Smooth muscle cell (in vitro differentiated cells): ENCODE data around the gene SHOX. TPM values are rescaled to one million over a fixed set of nuclear protein-coding genes. Genes with fewer than 3 reads are reported as not detected.
"Not testable (repeated sequence)": the region's sequence is repeated elsewhere in the genome, so short reads cannot be mapped to it uniquely, and the experiment has no call there.

Experiments used
- DNase-seq: peaks from one replicate; lab custom pipeline; 2025; ENCODE audit not compliant: unreplicated experiment; lab: John Stamatoyannopoulos, UW
- H2AFZ ChIP-seq: fragments of 200-600 bp; sonication (generic); 2 replicates; pipeline ENCODE4 v1.6.0; 2016; ENCODE audit warnings: antibody characterized with exemption, low read depth, mild to moderate bottlenecking
- H3F3A ChIP-seq: fragments of 200-600 bp; sonication (generic); 2 replicates; pipeline ENCODE4 v1.6.0; 2017; ENCODE audit warnings: antibody characterized with exemption, low read depth
- H3K27ac ChIP-seq: fragments of 200-600 bp; sonication (generic); 2 replicates; pipeline ENCODE4 v1.5.1; 2016; ENCODE audit warnings: low read depth, mild to moderate bottlenecking
- H3K27me3 ChIP-seq: fragments of 200-600 bp; sonication (generic); 2 replicates; pipeline ENCODE4 v1.6.1; 2016; ENCODE audit warnings: low read depth, mild to moderate bottlenecking
- H3K36me3 ChIP-seq: fragments of 200-600 bp; sonication (generic); 2 replicates; pipeline ENCODE4 v1.5.1; 2016; ENCODE audit warnings: low read depth
- H3K4me1 ChIP-seq: fragments of 200-600 bp; sonication (generic); 2 replicates; pipeline ENCODE4 v1.5.1; 2016; ENCODE audit warnings: low read depth
- H3K4me2 ChIP-seq: fragments of 200-600 bp; sonication (generic); 2 replicates; pipeline ENCODE4 v1.6.0; 2016; ENCODE audit warnings: mild to moderate bottlenecking
- H3K4me3 ChIP-seq: fragments of 200-600 bp; sonication (generic); 2 replicates; pipeline ENCODE4 v1.5.1; 2016; ENCODE audit warnings: mild to moderate bottlenecking
- H3K79me2 ChIP-seq: fragments of 200-600 bp; sonication (generic); 2 replicates; pipeline ENCODE4 v1.6.0; 2016; ENCODE audit warnings: low read depth, mild to moderate bottlenecking
- H3K9ac ChIP-seq: fragments of 200-600 bp; sonication (generic); 2 replicates; pipeline ENCODE4 v1.6.0; 2016; ENCODE audit warnings: low read depth
- H3K9me3 ChIP-seq: fragments of 200-600 bp; sonication (generic); replicated peaks from 2 replicates; pipeline ENCODE4 v1.5.1; 2016; ENCODE audit warnings: low read depth
- H4K20me1 ChIP-seq: fragments of 200-600 bp; sonication (generic); 2 replicates; pipeline ENCODE4 v1.6.0; 2016; ENCODE audit warnings: low read depth
- CTCF ChIP-seq: fragments of 200-600 bp; sonication (generic); IDR thresholded peaks from 2 replicates; pipeline ENCODE4 v1.5.1; 2017; ENCODE audit warnings: borderline replicate concordance, mild to moderate bottlenecking, antibody characterized with exemption; ENCODE audit not compliant: insufficient read depth, poor library complexity, severe bottlenecking
- WGBS: methylation state at CpG from one replicate; pipeline ENCODE4 v1.1.7; 2016; ENCODE audit warnings: low lambda C conversion rate; 5-methylcytosine and 5-hydroxymethylcytosine counted together
- polyA plus RNA-seq: library from polyadenylated mRNA; unstranded; fragments of >200 nt; fragmentation: Nextera tagmentation; extraction: Ambion mirVana; gene quantifications from 2 replicates; pipeline ENCODE4 v1.2.1, GENCODE V29; 2016
- total RNA-seq: library from RNA; depleted of rRNA; stranded (reverse); fragments of >200 nt; gene quantifications from 2 replicates; pipeline ENCODE4 v1.2.3, GENCODE V29; 2014

SHOX gene
- total and polyA plus RNA-seq, 2 experiments from 2014 or later: not detected

- DNase-seq: no peak
- no peaks in the 10 kb centered on the region for H3K36me3 ChIP-seq
- 85% methylated on average over 15 of the region's 15 CpGs for WGBS
- H4K20me1 ChIP-seq: no peaks in the 10 kb centered on the region
- no peak overlapping the region for H2AFZ ChIP-seq
- no peak for TF ChIP-seq CTCF
- H3K9ac ChIP-seq: no peak overlapping the region
- H3F3A ChIP-seq: no peaks in the 10 kb centered on the region
- no peak overlapping the region for H3K4me2 ChIP-seq
- no peaks in the 10 kb centered on the region for H3K4me1 ChIP-seq
- no peak overlapping the region for H3K27ac ChIP-seq
- H3K79me2 ChIP-seq: no peaks in the 10 kb centered on the region
- H3K27me3 ChIP-seq: peaks cover 15% of the 10 kb centered on the region
- H3K4me3 ChIP-seq: no peak overlapping the region
- H3K9me3 ChIP-seq: no peaks in the 10 kb centered on the region
Observed at GRCh38 chrX:650324-650723, 19.7 kb downstream of the SHOX start.

- Histone ChIP-seq H3K4me1 (no peaks in the 10 kb centered on the region), H2AFZ (no peak overlapping the region), H3K27ac (no peak overlapping the region), H3K4me2 (no peak overlapping the region), H3K9ac (no peak overlapping the region), H4K20me1 (no peaks in the 10 kb centered on the region), H3K27me3 (peaks cover 11% of the 10 kb centered on the region), H3K79me2 (no peaks in the 10 kb centered on the region), H3K36me3 (no peaks in the 10 kb centered on the region), H3K9me3 (no peaks in the 10 kb centered on the region), H3F3A (no peaks in the 10 kb centered on the region), H3K4me3 (no peak overlapping the region)
- TF ChIP-seq CTCF: no peak
- 92% methylated on average over 13 of the region's 13 CpGs for WGBS
- DNase-seq: no peak
Observed at GRCh38 chrX:650811-651210, 20.2 kb downstream of the SHOX start.

- not testable (repeated sequence) for H3K36me3 ChIP-seq, H3K4me1 ChIP-seq, H3K27me3 ChIP-seq, H4K20me1 ChIP-seq, H3K9me3 ChIP-seq, H3K27ac ChIP-seq, H3K4me2 ChIP-seq, H2AFZ ChIP-seq, H3F3A ChIP-seq, DNase-seq, H3K9ac ChIP-seq, H3K4me3 ChIP-seq, H3K79me2 ChIP-seq
- WGBS: 94% methylated on average over 25 of the region's 25 CpGs
Observed at GRCh38 chrX:651922-652321, 21.3 kb downstream of the SHOX start.

GRCh38 chrX:652341-652741 is 21.8 kb downstream of the SHOX start:
- no peaks in the 10 kb centered on the region for H3F3A ChIP-seq
- no peak for DNase-seq
- no peak overlapping the region for H2AFZ ChIP-seq
- WGBS: 87% methylated on average over 11 of the region's 11 CpGs
- no peak overlapping the region for H3K4me3 ChIP-seq
- H3K27me3 ChIP-seq: no peaks in the 10 kb centered on the region
- no peaks in the 10 kb centered on the region for H3K9me3 ChIP-seq
- H4K20me1 ChIP-seq: no peaks in the 10 kb centered on the region
- H3K79me2 ChIP-seq: no peaks in the 10 kb centered on the region
- H3K27ac ChIP-seq: no peak overlapping the region
- no peak for TF ChIP-seq CTCF
- H3K9ac ChIP-seq: no peak overlapping the region
- no peaks in the 10 kb centered on the region for H3K4me1 ChIP-seq
- no peaks in the 10 kb centered on the region for H3K36me3 ChIP-seq
- H3K4me2 ChIP-seq: no peak overlapping the region
